Activated CD8-positive, alpha-beta memory T cell treated with anti-CD3 and anti-CD28 coated beads, Interleukin-2, amount 10 ng/mL, durations not matched to agents 7 days and 5 days (primary cell): ENCODE data around the gene SDHAF1. TPM values are rescaled to one million over a fixed set of nuclear protein-coding genes. Genes with fewer than 3 reads are reported as not detected.
A peak's percentile ranks its signal among the peaks of the same experiment; 100 is the strongest.

Source experiments
- ATAC-seq: fragments of 150-1000 bp; cut with Tn5 transposase; one replicate; pipeline ENCODE4 v1.10.0; 2021; ENCODE audit warnings: moderate library complexity
- CTCF ChIA-PET: fragments of 350-600 bp; sonication (Branson Sonifier 250); formaldehyde crosslinking; loops from one replicate; lab custom pipeline; 2021; ENCODE audit warnings: antibody characterized with exemption; lab: Charles Lee
- DNase-seq: peaks from one replicate; pipeline ENCODE4 v3.0.0-alpha.2; 2020
- H3K27ac Mint-ChIP-seq: one replicate; pipeline ENCODE4 v1.8.0; 2021; ENCODE audit warnings: mild to moderate bottlenecking, mixed read lengths
- H3K27me3 Mint-ChIP-seq: one replicate; pipeline ENCODE4 v1.8.0; 2021; ENCODE audit warnings: mixed read lengths
- H3K36me3 Mint-ChIP-seq: one replicate; pipeline ENCODE4 v1.8.0; 2021; ENCODE audit warnings: mild to moderate bottlenecking, mixed read lengths
- H3K4me1 Mint-ChIP-seq: one replicate; pipeline ENCODE4 v1.8.0; 2021; ENCODE audit warnings: mixed read lengths
- H3K4me3 Mint-ChIP-seq: one replicate; pipeline ENCODE4 v1.8.0; 2021; ENCODE audit warnings: mild to moderate bottlenecking, moderate library complexity, mixed read lengths
- H3K9me3 Mint-ChIP-seq: one replicate; pipeline ENCODE4 v1.8.0; 2022; ENCODE audit warnings: low read depth, mixed read lengths
- total RNA-seq, 2 experiments: library from RNA; stranded (reverse); gene quantifications; one replicate each; pipeline ENCODE4 v1.2.3, GENCODE V29; 2021

Gene SDHAF1
- total RNA-seq, 2 experiments from 2014 or later: 19.8 to 20.2 TPM

DNA sequence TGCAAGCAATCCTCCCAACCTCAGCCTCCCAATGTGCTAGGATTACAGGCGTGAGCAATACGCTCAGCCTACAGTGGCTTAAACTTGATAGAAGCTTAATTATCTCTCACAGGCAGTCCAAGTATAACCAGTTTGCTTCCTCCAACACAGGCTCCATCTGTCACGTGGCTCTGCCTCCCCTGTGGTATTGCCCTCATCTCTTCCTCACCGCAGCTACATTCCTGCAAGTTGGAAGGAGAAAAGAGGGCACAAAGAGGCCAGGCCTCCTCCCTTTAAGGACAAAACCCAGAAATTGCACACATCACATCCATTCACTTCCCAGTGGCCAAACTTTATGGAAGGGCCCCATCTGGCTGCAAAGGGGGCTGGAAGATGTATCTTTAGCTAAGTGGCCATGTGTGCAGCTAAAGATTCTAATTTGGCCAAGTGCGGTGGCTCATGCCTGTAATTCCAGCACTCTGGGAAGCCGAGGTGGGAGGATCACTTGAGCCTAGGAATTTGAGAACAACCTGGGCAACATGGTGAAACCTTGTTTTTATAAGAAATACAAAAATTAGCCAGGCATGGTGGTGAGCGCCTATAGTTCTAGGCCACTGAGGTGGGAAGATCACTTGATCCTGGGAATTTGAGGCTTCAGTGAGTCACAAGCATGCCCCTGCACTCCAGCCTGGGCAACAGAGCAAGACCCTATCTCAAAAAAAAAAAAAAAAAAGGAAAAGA, 3.1 kb upstream of the SDHAF1 start:
- CTCF ChIA-PET: interaction anchor here (0.7 to 1.0 kb wide), 2 partner anchors 33 to 922 kb away, joined by 3 to 4 read pairs; no protein-coding TSS in a partner anchor
- ATAC-seq (no peak), DNase-seq (no peak)
- Mint-ChIP-seq H3K4me1 (peaks cover 22% of the 10 kb centered on the region), H3K36me3 (peaks cover 3% of the 10 kb centered on the region), H3K9me3 (no peaks in the 10 kb centered on the region), H3K4me3 (no peak overlapping the region), H3K27me3 (peaks cover 16% of the 10 kb centered on the region), H3K27ac (no peak overlapping the region)

DNA sequence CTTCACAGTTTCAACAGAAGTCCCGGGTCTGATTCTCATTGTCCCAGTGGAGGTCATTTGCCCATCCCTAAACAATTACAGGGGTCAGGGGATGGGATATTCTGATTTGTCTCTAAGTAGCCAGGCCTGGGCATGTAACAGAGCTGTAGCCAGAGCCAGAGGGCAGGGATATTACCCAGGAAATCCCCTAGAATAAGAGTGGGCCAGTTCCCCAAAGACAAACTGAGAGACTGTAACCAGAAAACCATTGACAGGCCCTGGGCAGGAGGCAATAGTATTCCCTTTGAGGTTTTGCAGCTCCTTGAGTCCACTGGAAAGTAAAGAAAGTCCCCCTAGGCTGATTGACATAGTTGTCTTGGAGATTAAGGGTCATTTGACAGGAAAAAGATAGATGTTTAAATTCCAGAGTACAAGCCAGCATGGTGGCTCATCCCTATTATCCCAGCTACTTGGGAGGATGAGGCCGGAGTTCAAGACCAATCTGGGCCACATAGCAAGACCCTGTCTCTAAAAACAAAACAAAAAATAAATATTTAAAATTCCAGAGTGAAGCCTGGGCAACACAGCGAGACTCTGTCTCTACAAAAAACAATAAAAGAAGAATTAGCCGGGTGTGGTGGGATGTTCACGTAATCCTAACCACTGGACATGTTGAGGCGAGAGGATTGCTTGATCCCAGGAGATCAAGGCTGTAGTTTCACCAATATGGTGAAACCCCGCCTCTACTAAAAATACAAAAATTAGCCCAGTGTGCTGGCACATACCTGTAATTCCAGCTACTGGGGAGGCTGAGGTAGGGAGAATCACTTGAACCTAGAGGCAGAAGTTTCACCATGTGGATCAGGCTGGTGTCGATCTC, 1.9 kb upstream of the SDHAF1 start:
- Mint-ChIP-seq H3K36me3 (peaks cover 5% of the 10 kb centered on the region), H3K4me1 (peaks cover 27% of the 10 kb centered on the region), H3K27me3 (peaks cover 11% of the 10 kb centered on the region), H3K4me3 (no peak overlapping the region), H3K9me3 (no peaks in the 10 kb centered on the region), H3K27ac (no peak overlapping the region)
- ATAC-seq (no peak), DNase-seq (no peak)
- CTCF ChIA-PET: no interaction called here

DNA sequence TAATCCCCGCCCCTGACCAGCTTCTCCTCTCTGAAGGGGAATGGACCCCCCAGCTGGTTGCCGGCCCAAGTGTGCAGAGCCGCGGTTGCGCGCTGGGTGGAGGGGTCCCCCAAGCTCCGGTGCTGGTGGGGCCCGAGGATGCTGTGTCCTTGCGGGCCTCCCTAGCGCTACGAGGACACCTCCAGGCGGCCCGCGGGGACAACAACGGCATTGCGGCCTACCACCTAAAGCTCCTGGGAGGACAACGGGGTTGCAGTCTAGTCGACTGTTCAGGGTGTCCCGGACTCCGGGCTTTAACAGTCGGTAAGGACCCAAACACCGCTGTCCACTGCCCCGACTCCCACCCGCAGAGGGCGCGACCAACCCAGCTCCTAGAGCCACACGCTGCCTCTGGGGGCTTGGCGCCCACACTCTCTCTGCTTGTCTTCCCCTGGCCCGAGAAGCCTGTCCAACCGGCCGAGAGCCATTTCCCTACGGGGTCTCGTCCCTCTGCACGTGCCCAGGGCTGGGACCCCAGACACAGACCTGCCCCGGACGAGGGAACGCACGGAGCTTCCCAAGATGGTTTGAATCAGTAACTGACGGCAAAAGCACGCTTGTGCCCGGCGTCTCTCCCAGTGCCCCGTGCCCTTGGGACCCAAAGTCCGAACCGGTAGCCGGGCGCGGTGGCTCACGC, 927 bp upstream of the SDHAF1 start:
- Mint-ChIP-seq H3K27me3 (peaks cover 1% of the 10 kb centered on the region), H3K36me3 (peaks cover 4% of the 10 kb centered on the region), H3K4me3 (peak overlapping the region; percentile 79), H3K4me1 (peaks cover 27% of the 10 kb centered on the region), H3K27ac (no peak overlapping the region), H3K9me3 (no peaks in the 10 kb centered on the region)
- no peak for ATAC-seq
- CTCF ChIA-PET: interaction anchor here (0.7 to 1.8 kb wide), 2 partner anchors 20 to 53 kb away, joined by 3 to 4 read pairs; partner anchors contain the start of gene ALKBH6
- DNase-seq: no peak

DNA sequence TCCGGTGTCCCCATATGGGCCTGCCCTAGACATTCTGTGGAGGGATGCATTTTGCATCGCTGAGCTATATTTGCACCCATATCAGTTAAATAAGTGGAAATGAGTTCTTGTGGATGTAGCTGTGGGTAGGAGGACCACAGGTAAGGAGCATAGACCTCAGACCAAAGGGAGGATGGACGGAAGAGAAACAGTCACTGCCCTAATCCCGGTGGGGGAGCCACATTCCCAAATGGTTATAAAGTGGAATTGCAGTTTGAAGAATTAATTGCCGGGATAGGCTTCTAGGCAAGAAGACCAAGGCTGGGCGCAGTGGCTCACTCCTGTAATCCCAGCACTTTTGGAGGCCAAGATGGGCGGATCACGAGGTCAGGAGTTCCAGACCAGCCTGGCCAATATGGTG, 1.8 kb downstream of the SDHAF1 start:
- no peaks in the 10 kb centered on the region for H3K9me3 Mint-ChIP-seq
- H3K27me3 Mint-ChIP-seq: no peaks in the 10 kb centered on the region
- no peak for DNase-seq
- no peak for ATAC-seq
- peaks cover 6% of the 10 kb centered on the region for H3K36me3 Mint-ChIP-seq
- H3K27ac Mint-ChIP-seq: no peak overlapping the region
- no peak overlapping the region for H3K4me3 Mint-ChIP-seq
- CTCF ChIA-PET: interaction anchor here (1.2 kb wide), 1 partner anchor 18 kb away, joined by 3 read pairs; no protein-coding TSS in a partner anchor
- peaks cover 32% of the 10 kb centered on the region for H3K4me1 Mint-ChIP-seq

DNA sequence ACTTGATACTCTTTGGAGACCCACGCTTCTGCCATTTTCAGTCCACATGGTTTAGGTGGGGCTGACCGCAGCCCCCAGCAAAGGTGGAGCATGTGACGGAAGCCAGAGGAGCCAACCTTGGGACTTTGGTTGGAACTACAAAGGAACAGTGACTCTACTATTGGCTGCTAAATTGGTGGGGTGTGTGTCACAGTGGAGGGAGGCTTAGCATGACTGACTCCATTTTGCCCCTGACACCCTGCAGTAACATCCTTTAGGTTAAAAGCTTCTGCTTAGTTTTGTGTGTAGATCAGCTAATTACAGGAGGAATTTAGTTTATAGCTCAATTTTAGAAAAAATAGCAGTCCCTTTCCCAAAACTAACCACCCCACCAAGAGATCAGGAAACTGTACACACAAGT, 6.6 kb downstream of the SDHAF1 start:
- Mint-ChIP-seq H3K4me1 (peaks cover 14% of the 10 kb centered on the region), H3K27ac (no peak overlapping the region), H3K4me3 (no peak overlapping the region), H3K9me3 (no peaks in the 10 kb centered on the region), H3K27me3 (no peaks in the 10 kb centered on the region), H3K36me3 (peaks cover 7% of the 10 kb centered on the region)
- DNase-seq (no peak), ATAC-seq (no peak)
- CTCF ChIA-PET: interaction anchor here (0.6 kb wide), 1 partner anchor 48 kb away, joined by 3 read pairs; no protein-coding TSS in a partner anchor

DNA sequence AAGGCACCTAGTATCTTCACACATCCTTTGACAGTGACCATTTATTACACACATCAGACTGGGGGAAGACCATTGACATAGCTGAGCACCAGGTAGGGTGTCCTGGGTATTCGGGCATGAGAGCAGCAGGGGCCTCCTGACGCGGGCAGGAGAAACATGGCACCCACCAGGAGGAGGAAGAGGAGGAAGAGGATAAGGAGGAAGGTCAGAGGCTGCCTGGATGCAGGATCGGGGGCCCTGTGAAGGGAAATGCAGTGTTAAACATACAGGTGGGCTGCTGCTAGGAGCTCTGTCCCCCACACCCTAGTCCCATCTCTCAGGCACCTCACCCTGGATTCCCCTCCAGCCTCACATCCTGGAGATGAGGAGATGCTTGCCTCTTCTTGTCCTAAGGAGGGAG, 8.3 kb downstream of the SDHAF1 start:
- Mint-ChIP-seq H3K27ac (no peak overlapping the region), H3K4me3 (no peak overlapping the region), H3K27me3 (no peaks in the 10 kb centered on the region), H3K9me3 (no peaks in the 10 kb centered on the region), H3K36me3 (peaks cover 4% of the 10 kb centered on the region), H3K4me1 (peaks cover 5% of the 10 kb centered on the region)
- CTCF ChIA-PET: no interaction called here
- DNase-seq: no peak
- ATAC-seq: no peak

DNA sequence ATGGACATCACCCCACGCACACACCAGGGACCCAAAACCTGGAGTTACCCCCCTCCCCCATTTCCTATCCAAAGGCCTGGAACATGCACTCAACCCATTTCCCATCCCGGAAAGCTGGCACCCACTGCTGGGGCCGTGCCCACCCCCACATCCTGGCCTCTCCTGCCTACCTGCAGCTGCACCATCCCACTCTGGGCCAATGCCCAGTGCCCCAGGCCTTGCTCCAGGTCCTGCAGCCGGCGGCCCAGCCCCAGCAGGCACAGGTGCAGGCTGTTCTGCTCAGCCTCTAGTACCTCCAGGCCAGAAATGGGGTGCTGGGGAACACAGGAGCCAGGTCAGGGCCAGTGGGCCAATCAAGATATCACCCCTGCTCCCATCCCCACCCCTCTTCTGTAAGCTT, 12.0 kb downstream of the SDHAF1 start:
- Mint-ChIP-seq H3K36me3 (peaks cover under 1% of the 10 kb centered on the region), H3K27me3 (no peaks in the 10 kb centered on the region), H3K4me3 (no peak overlapping the region), H3K9me3 (no peaks in the 10 kb centered on the region), H3K27ac (no peak overlapping the region), H3K4me1 (peaks cover 10% of the 10 kb centered on the region)
- ATAC-seq: no peak
- DNase-seq: no peak
- CTCF ChIA-PET: no interaction called here

DNA sequence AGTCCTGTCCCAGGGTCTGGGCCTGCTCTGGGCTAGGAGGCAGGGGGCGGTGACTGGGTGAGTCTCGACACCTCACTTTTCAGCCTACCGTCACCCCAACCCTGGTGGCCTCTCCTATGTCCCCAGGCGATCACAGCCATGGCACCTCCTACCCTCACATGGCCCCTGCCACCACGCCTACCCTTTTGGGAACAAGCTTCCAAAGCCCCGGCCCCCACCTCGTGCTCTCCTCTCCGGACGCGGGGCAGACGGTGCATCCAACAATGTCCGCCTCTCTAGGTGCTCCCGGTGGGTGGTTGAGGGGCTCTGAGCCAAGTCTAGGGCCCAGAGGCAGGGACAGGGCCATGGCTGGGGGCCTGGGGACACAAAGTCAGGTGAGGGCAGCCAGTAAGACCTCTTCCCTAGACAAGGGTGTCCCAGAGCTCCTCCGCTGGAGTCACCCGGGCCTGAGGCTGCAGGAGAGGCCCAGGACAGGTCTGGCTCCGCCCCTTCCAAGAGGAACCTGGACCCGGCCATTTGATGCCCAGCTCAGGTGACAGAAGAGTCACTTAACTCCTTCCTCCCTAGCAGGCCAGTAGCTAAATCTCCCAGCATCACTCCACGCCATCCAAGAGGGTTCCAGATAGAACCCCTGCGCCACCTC, 13.5 kb downstream of the SDHAF1 start, which contains the start of gene SYNE4:
Gene SYNE4 (minus strand): TSS at position 478 of the 643 bp plus-strand sequence. CDS start 132 bp downstream, at position 346.
- no peaks in the 10 kb centered on the region for H3K36me3 Mint-ChIP-seq
- no peaks in the 10 kb centered on the region for H3K27me3 Mint-ChIP-seq
- no peak for ATAC-seq
- H3K27ac Mint-ChIP-seq: no peak within 1 kb of the TSS
- H3K4me3 Mint-ChIP-seq: peak within 1 kb of the TSS; percentile 20
- no peaks in the 10 kb centered on the region for H3K9me3 Mint-ChIP-seq
- no peak for DNase-seq
- CTCF ChIA-PET: interaction anchor here (1.3 kb wide), 1 partner anchor 50 kb away, joined by 3 read pairs; no protein-coding TSS in a partner anchor
- peaks cover 13% of the 10 kb centered on the region for H3K4me1 Mint-ChIP-seq

DNA sequence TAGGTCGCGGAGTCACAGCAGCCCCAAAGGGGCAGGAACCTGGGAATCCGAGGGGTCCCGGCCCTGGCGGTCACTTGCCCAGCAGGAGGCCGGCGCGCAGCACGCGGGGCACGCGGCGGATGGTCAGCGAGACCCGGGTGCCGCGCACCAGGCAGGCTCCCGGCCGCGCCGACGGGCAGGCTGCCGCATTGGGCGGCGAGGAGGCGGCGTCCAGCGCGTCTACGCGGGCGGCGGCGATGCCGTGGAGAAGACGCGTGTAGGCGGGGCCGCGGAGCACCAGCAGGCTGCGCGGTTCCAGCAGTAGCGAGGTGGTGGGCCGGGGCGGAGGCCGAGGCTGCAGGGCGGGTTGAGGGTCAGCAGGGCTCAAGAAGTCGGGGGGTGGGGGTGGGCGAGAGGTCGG, 14.2 kb downstream of the SDHAF1 start:
- ATAC-seq (peak; percentile 24), DNase-seq (peak; percentile 54)
- no peak overlapping the region for H3K4me3 Mint-ChIP-seq
- no peaks in the 10 kb centered on the region for H3K36me3 Mint-ChIP-seq
- CTCF ChIA-PET: interaction anchor here (1.3 kb wide), 1 partner anchor 51 kb away, joined by 3 read pairs; no protein-coding TSS in a partner anchor
- no peaks in the 10 kb centered on the region for H3K27me3 Mint-ChIP-seq
- H3K4me1 Mint-ChIP-seq: peaks cover 14% of the 10 kb centered on the region
- H3K27ac Mint-ChIP-seq: no peak overlapping the region
- no peaks in the 10 kb centered on the region for H3K9me3 Mint-ChIP-seq

DNA sequence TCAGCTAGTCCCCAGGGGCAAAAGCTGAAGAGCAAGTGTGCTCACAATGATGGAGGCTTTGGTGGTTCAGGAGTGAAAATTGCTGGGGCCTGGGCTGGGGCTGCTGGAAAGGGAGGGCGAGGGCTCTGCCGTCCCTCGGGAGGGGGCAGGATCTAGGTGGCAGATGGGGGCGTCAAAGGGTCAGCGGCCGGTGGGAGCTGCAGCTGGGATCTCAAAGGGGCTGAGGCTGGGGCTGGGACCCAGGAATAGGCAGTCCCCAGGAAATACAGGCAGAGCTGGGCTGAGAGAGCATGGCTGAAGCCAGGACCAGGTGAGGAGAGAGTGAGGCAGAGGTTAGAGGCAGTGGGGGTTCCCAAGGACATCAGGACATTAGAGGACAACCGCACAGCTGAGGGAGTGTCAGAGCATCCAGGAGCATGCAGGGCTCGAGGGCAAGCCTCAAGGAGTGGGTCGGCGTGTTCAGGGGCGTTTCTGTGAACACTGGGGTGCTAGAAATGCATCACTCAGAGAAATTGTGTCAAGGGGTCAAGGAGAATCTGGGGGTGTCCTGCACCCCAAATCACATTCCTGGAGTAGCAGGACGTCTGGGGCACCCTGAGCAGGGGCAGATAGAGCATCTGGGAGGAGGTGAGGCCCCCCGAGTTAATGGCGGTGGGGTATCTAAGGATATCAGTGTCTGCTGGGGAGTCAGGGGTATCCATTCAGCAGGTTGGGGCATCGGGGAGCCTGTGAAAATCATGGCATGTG, 14.8 kb downstream of the SDHAF1 start:
- ATAC-seq (no peak), DNase-seq (no peak)
- Mint-ChIP-seq H3K4me3 (no peak overlapping the region), H3K9me3 (no peaks in the 10 kb centered on the region), H3K27me3 (no peaks in the 10 kb centered on the region), H3K4me1 (peaks cover 19% of the 10 kb centered on the region), H3K36me3 (no peaks in the 10 kb centered on the region), H3K27ac (no peak overlapping the region)
- CTCF ChIA-PET: interaction anchor here (1.3 kb wide), 1 partner anchor 51 kb away, joined by 3 read pairs; no protein-coding TSS in a partner anchor

DNA sequence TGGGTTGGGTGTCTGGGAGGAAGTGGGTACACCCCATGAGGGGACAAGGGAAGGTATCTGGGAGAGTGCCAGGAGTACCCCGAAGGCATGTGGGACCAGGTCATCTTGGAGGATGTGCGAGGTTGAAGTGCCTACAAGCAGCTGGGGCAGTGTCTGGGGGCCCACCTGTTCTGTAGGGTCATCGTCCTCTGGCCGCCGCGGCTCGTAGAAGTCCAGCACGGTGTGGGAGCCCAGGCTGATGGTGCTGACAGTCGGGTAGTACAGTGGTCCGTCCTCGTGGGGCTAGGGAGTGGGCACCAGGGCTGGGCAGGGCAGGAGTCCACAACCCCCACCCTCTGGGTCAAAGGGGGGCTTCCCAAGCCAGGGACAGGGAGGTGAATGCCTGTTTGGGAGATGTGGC, 15.4 kb downstream of the SDHAF1 start:
- H3K36me3 Mint-ChIP-seq: no peaks in the 10 kb centered on the region
- DNase-seq (no peak), ATAC-seq (no peak)
- H3K9me3 Mint-ChIP-seq: no peaks in the 10 kb centered on the region
- H3K27me3 Mint-ChIP-seq: no peaks in the 10 kb centered on the region
- CTCF ChIA-PET: no interaction called here
- no peak overlapping the region for H3K27ac Mint-ChIP-seq
- H3K4me3 Mint-ChIP-seq: no peak overlapping the region
- peaks cover 25% of the 10 kb centered on the region for H3K4me1 Mint-ChIP-seq
